ENCODE data around the gene ADCY9.
"Not testable (repeated sequence)": the region's sequence is repeated elsewhere in the genome, so short reads cannot be mapped to it uniquely, and the experiment has no call there.

- TF ChIP-seq, protein P1, sequence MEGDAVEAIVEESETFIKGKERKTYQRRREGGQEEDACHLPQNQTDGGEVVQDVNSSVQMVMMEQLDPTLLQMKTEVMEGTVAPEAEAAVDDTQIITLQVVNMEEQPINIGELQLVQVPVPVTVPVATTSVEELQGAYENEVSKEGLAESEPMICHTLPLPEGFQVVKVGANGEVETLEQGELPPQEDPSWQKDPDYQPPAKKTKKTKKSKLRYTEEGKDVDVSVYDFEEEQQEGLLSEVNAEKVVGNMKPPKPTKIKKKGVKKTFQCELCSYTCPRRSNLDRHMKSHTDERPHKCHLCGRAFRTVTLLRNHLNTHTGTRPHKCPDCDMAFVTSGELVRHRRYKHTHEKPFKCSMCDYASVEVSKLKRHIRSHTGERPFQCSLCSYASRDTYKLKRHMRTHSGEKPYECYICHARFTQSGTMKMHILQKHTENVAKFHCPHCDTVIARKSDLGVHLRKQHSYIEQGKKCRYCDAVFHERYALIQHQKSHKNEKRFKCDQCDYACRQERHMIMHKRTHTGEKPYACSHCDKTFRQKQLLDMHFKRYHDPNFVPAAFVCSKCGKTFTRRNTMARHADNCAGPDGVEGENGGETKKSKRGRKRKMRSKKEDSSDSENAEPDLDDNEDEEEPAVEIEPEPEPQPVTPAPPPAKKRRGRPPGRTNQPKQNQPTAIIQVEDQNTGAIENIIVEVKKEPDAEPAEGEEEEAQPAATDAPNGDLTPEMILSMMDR (IDR thresholded peaks at IDR 0.05 in 2 of 3, conservative IDR thresholded peaks at IDR 0.05 in 1 of 3; ENCODE audit: borderline replicate concordance in 1 of 3, insufficient read depth in 1 of 3, low read depth in 2 of 3, low read length in 2 of 3): not testable (repeated sequence)
- not testable (repeated sequence) for TF ChIP-seq ZFX, EZH2, MAX (IDR thresholded peaks at IDR 0.05)
- TF ChIP-seq, protein P2, sequence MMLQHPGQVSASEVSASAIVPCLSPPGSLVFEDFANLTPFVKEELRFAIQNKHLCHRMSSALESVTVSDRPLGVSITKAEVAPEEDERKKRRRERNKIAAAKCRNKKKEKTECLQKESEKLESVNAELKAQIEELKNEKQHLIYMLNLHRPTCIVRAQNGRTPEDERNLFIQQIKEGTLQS (IDR thresholded peaks at IDR 0.05): not testable (repeated sequence)
These were observed 37.1 kb upstream of the ADCY9 start for GRCh38 chr16:4153364-4153763.

Measured in HCT116 (cell line).